K562 (cell line): ENCODE data around the gene CRY2. TPM values are rescaled to one million over a fixed set of nuclear protein-coding genes. Genes with fewer than 3 reads are reported as not detected.

Source experiments
- ATAC-seq: fragments of 200-7000 bp; cut with Tn5 transposase; 3 replicates; pipeline ENCODE4 v1.9.1; 2020; ENCODE audit warnings: moderate library complexity
- BruUV-seq: library from RNA; stranded (reverse); fragments of 400-500 nt; replicated peaks from 2 replicates; lab custom pipeline; 2021; lab: Mats Ljungman, UMichigan
- CTCF ChIA-PET: fragments of 300-600 bp; formaldehyde crosslinking; extraction: SDS; loops from one replicate; lab custom pipeline; 2021; ENCODE audit warnings: low intra/inter-chr PET ratio; lab: Yijun Ruan, JAX
- POLR2A ChIA-PET: fragments of 300-600, 350-650 bp; sonication (Branson Sonifier 250); formaldehyde crosslinking; extraction: SDS; loops from one replicate; lab custom pipeline; 2021; ENCODE audit warnings: antibody characterized with exemption, inconsistent platforms; lab: Yijun Ruan, JAX
- DNase-seq, 4 experiments: peaks; one replicate each; pipeline versions ENCODE4 v3.0.0 to v3.0.0-alpha.2; 2011 to 2018; ENCODE audit warnings: low spot score in 3 of 4, mixed read lengths in 3 of 4; ENCODE audit errors: extremely low read depth in 1 of 4
- FAIRE-seq: peaks from 2 replicates; lab custom pipeline; 2011; peaks lifted over from hg19 to GRCh38; lab: Jason Lieb, UNC
- H2AFZ ChIP-seq: 2 replicates; pipeline ENCODE4 v1.6.0; 2011; ENCODE audit warnings: low read depth, low read length, control low read depth, inconsistent platforms
- H3K27ac ChIP-seq: fragments of 200-600 bp; 3 replicates; pipeline ENCODE4 v1.8.0; 2011; ENCODE audit warnings: low read depth, mild to moderate bottlenecking, control low read depth, inconsistent platforms, low read length, moderate library complexity, mixed read lengths; ENCODE audit errors: extremely low read depth
- H3K27me3 ChIP-seq, 2 experiments: fragments of 300-600 bp in 1 of 2; 2 replicates in 1 of 2; 3 replicates in 1 of 2; pipeline versions ENCODE4 v1.6.0 to v1.8.0; 2011; ENCODE audit warnings: inconsistent platforms in 2 of 2, low read length in 2 of 2, mild to moderate bottlenecking in 1 of 2, mixed read lengths in 1 of 2, moderate library complexity in 1 of 2; ENCODE audit not compliant: control insufficient read depth in 2 of 2, insufficient read depth in 2 of 2
- H3K36me3 ChIP-seq: fragments of 300-600 bp; 3 replicates; pipeline ENCODE4 v1.8.0; 2011; ENCODE audit warnings: mild to moderate bottlenecking, low read length, inconsistent platforms; ENCODE audit not compliant: control insufficient read depth, insufficient read depth
- H3K4me1 ChIP-seq, 2 experiments: fragments of 200-600 bp in 1 of 2; replicated peaks in 1 of 2; 2 replicates in 1 of 2; 3 replicates in 1 of 2; pipeline versions ENCODE4 v1.5.1 to v1.8.0; 2011; ENCODE audit warnings: inconsistent platforms in 2 of 2, low read length in 2 of 2, mild to moderate bottlenecking in 1 of 2, mixed read lengths in 1 of 2, moderate library complexity in 1 of 2; ENCODE audit not compliant: control insufficient read depth in 2 of 2, insufficient read depth in 2 of 2
- H3K4me2 ChIP-seq: 2 replicates; pipeline ENCODE4 v1.6.1; 2011; ENCODE audit warnings: low read length, control low read depth, inconsistent platforms, mixed read lengths; ENCODE audit not compliant: insufficient read depth
- H3K4me3 ChIP-seq: fragments of 200-600 bp; sonication (generic), shearing (Covaris generic); 2 replicates; pipeline ENCODE4 v1.5.1; 2016; ENCODE audit warnings: control low read depth, inconsistent platforms
- H3K79me2 ChIP-seq: fragments of 200-600 bp; 3 replicates; pipeline ENCODE4 v1.8.0; 2011; ENCODE audit warnings: low read length, inconsistent platforms; ENCODE audit not compliant: control insufficient read depth, insufficient read depth
- H3K9ac ChIP-seq, 2 experiments: 2 replicates each; pipeline versions ENCODE4 v1.6.0 to v1.6.1; 2011; ENCODE audit warnings: low read depth in 2 of 2, low read length in 2 of 2, control low read depth in 1 of 2, inconsistent platforms in 1 of 2, mild to moderate bottlenecking in 1 of 2, mixed read lengths in 1 of 2; ENCODE audit not compliant: insufficient read depth in 1 of 2
- H3K9me1 ChIP-seq: one replicate; pipeline ENCODE4 v1.6.0; 2011; ENCODE audit warnings: inconsistent platforms, mild to moderate bottlenecking, low read length, moderate library complexity; ENCODE audit not compliant: control insufficient read depth, insufficient read depth
- H3K9me3 ChIP-seq: replicated peaks from 2 replicates; pipeline ENCODE4 v1.5.1; 2011; ENCODE audit warnings: low read depth, low read length, inconsistent platforms; ENCODE audit not compliant: control insufficient read depth, insufficient read depth
- H4K20me1 ChIP-seq: replicated peaks from 2 replicates; pipeline ENCODE4 v1.6.1; 2011; ENCODE audit warnings: low read length, inconsistent platforms, mixed read lengths; ENCODE audit not compliant: control insufficient read depth, insufficient read depth
- BMI1 ChIP-seq: fragments of 150-350 bp; IDR thresholded peaks from 2 replicates; pipeline ENCODE4 v1.6.1; 2014; ENCODE audit warnings: low read length
- CCAR2 ChIP-seq: fragments of 200-400 bp; formaldehyde crosslinking; IDR thresholded peaks from 2 replicates; pipeline ENCODE4 v1.6.1; 2017; ENCODE audit warnings: mild to moderate bottlenecking, low read depth, low read length
- NCOA4 ChIP-seq: fragments of 450-650 bp; IDR thresholded peaks from 2 replicates; pipeline ENCODE4 v1.6.1; 2018; ENCODE audit warnings: mild to moderate bottlenecking; ENCODE audit not compliant: partially characterized antibody
- RBM39 ChIP-seq: fragments of 200-400 bp; formaldehyde crosslinking; optimal IDR thresholded peaks from 2 replicates; pipeline ENCODE3; 2018; ENCODE audit warnings: low read depth, low read length
- RCOR1 ChIP-seq, 2 experiments: IDR thresholded peaks; 2 replicates each; pipeline ENCODE4 v1.6.1; 2012; ENCODE audit warnings: low read depth in 2 of 2, low read length in 2 of 2, borderline replicate concordance in 1 of 2, improper control_type of control experiment in 1 of 2
- TRIM28 ChIP-seq: fragments of 450-650 bp; IDR thresholded peaks from 2 replicates; pipeline ENCODE4 v1.6.1; 2017
- ZNF79 ChIP-seq: fragments of 250-450 bp; sonication (Bioruptor Pico); IDR thresholded peaks from 2 replicates; pipeline ENCODE4 v1.4.0; 2020; ENCODE audit warnings: low read depth, mild to moderate bottlenecking, moderate library complexity
- ZSCAN32 ChIP-seq: fragments of 450-650 bp; formaldehyde crosslinking; IDR thresholded peaks from 2 replicates; pipeline ENCODE4 v1.4.0; 2020; ENCODE audit warnings: mild to moderate bottlenecking, moderate library complexity
- WGBS: fragments of 100-300 bp; shearing (Covaris generic); methylation state at CpG from one replicate; pipeline ENCODE4 v1.1.6; 2016; ENCODE audit warnings: low coverage, mixed read lengths; ENCODE audit not compliant: insufficient coverage; ENCODE audit errors: missing lambda C conversion rate; 5-methylcytosine and 5-hydroxymethylcytosine counted together
- in situ Hi-C: fragments of 300-500 bp; cut with MboI; formaldehyde crosslinking; loops from 4 replicates; pipeline ENCODE4 v1.15.0; 2018; ENCODE audit warnings: inconsistent platforms, mixed read lengths
- intact Hi-C: fragments of 100-400 bp; cut with micrococcal nuclease; formaldehyde crosslinking; loops from 2 replicates; pipeline ENCODE4 v1.14.2; 2022
- polyA plus RNA-seq, 8 experiments: library from polyadenylated mRNA; depleted of rRNA in 4 of 8; stranded (reverse) in 5 of 8; unstranded in 3 of 8; fragments of >200 nt; fragmentation: Nextera tagmentation in 2 of 8; fragmentation: Illumina TruSeq in 1 of 8; extraction: Ambion mirVana in 2 of 8; extraction: Trizol in 1 of 8; gene quantifications; 2 replicates each; pipeline versions ENCODE4 v1.2.1 to v1.2.3, GENCODE V29; 2011 to 2014; ENCODE audit warnings: inconsistent platforms in 1 of 8, missing spikeins in 1 of 8
- total RNA-seq, 7 experiments: library from RNA; depleted of rRNA in 6 of 7; stranded (reverse); fragments of >200 nt in 6 of 7; fragmentation: Illumina TruSeq in 2 of 7; extraction: Trizol in 2 of 7; gene quantifications; 2 replicates each; pipeline versions ENCODE4 v1.2.1 to v1.2.3, GENCODE V29; 2011 to 2021; ENCODE audit warnings: low replicate concordance in 1 of 7
- TF ChIP-seq, protein P1 (sequence below): sonication (generic); formaldehyde crosslinking; IDR thresholded peaks from 2 replicates; pipeline ENCODE4 v1.8.1; 2023; ENCODE audit warnings: missing genetic modification reagents, mild to moderate bottlenecking, borderline replicate concordance
- TF ChIP-seq, protein P2 (sequence below), 2 experiments: fragments of 450-650 bp; IDR thresholded peaks; 2 replicates each; pipeline ENCODE4 v1.6.1; 2016; ENCODE audit warnings: mild to moderate bottlenecking in 2 of 2, borderline replicate concordance in 1 of 2, low read depth in 1 of 2, moderate library complexity in 1 of 2

Gene CRY2
- total and polyA plus RNA-seq, 9 of the 15 experiments (the other 6 are each of a cell fraction or from before 2014, with no cell fraction given): 2.3 to 23.9 (median 14.8) TPM

DNA sequence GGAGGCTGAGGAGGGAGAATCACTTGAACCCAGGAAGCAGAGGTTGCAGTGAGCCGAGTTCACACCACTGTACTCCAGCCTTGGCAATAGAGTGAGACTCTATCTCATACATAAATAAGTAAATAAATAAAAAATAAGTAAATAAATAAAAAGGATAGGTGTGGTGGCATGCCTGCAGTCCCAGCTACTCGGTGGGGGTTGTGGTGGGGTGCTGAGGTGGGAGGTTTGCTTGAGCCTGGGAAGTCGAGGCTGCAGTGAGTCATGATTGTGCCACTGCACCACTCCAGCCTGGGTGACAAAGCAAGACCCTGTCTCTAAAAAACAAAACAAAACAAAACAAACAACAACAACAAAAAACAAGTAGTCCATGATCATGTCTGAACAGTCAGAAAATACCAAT, 78.3 kb downstream of the CRY2 start:
- no peak for DNase-seq
- FAIRE-seq: no peak
- WGBS: 31% methylated on average over 3 of the region's 3 CpGs
- H3K27ac ChIP-seq: no peak overlapping the region
- no peaks in the 10 kb centered on the region for H3K9me1 ChIP-seq
- intact Hi-C loops (no loop called here), in situ Hi-C loops (no loop called here)
- H3K4me1 ChIP-seq: peaks cover 10 to 71% of the 10 kb centered on the region in 2 experiments
- H2AFZ ChIP-seq: no peak overlapping the region
- ChIA-PET POLR2A (interaction anchor here (0.7 to 1.7 kb wide), 3 partner anchors 20 to 356 kb away, joined by 3 to 5 read pairs (median 3); no protein-coding TSS in a partner anchor), CTCF (no interaction called here)
- no peaks in the 10 kb centered on the region for H3K9me3 ChIP-seq
- H3K27me3 ChIP-seq: no peaks in the 10 kb centered on the region
- no peak for ATAC-seq
- H3K4me2 ChIP-seq: no peak overlapping the region
- peaks cover 4% of the 10 kb centered on the region; the same call in 2 of the 3 replicates for H3K79me2 ChIP-seq
- no peaks in the 10 kb centered on the region; the same call in none of the 2 replicates for H4K20me1 ChIP-seq
- H3K4me3 ChIP-seq: no peak overlapping the region
- BruUV-seq: no TSS peak
- peaks cover 9% of the 10 kb centered on the region; the same call in 1 of the 3 replicates for H3K36me3 ChIP-seq
- no peak overlapping the region for H3K9ac ChIP-seq
- no peak for TF ChIP-seq CCAR2
- TF ChIP-seq RCOR1 (IDR thresholded peaks at IDR 0.05; ENCODE audit: borderline replicate concordance in 1 of 2, low read depth in 2 of 2, low read length in 2 of 2): no peak
- TF ChIP-seq, protein P1, sequence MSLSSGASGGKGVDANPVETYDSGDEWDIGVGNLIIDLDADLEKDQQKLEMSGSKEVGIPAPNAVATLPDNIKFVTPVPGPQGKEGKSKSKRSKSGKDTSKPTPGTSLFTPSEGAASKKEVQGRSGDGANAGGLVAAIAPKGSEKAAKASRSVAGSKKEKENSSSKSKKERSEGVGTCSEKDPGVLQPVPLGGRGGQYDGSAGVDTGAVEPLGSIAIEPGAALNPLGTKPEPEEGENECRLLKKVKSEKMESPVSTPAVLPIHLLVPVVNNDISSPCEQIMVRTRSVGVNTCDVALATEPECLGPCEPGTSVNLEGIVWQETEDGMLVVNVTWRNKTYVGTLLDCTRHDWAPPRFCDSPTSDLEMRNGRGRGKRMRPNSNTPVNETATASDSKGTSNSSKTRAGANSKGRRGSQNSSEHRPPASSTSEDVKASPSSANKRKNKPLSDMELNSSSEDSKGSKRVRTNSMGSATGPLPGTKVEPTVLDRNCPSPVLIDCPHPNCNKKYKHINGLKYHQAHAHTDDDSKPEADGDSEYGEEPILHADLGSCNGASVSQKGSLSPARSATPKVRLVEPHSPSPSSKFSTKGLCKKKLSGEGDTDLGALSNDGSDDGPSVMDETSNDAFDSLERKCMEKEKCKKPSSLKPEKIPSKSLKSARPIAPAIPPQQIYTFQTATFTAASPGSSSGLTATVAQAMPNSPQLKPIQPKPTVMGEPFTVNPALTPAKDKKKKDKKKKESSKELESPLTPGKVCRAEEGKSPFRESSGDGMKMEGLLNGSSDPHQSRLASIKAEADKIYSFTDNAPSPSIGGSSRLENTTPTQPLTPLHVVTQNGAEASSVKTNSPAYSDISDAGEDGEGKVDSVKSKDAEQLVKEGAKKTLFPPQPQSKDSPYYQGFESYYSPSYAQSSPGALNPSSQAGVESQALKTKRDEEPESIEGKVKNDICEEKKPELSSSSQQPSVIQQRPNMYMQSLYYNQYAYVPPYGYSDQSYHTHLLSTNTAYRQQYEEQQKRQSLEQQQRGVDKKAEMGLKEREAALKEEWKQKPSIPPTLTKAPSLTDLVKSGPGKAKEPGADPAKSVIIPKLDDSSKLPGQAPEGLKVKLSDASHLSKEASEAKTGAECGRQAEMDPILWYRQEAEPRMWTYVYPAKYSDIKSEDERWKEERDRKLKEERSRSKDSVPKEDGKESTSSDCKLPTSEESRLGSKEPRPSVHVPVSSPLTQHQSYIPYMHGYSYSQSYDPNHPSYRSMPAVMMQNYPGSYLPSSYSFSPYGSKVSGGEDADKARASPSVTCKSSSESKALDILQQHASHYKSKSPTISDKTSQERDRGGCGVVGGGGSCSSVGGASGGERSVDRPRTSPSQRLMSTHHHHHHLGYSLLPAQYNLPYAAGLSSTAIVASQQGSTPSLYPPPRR (CRISPR knock-in tag): no peak
- TF ChIP-seq BMI1: no peak
- no peak for TF ChIP-seq RBM39
- TF ChIP-seq, protein P2, sequence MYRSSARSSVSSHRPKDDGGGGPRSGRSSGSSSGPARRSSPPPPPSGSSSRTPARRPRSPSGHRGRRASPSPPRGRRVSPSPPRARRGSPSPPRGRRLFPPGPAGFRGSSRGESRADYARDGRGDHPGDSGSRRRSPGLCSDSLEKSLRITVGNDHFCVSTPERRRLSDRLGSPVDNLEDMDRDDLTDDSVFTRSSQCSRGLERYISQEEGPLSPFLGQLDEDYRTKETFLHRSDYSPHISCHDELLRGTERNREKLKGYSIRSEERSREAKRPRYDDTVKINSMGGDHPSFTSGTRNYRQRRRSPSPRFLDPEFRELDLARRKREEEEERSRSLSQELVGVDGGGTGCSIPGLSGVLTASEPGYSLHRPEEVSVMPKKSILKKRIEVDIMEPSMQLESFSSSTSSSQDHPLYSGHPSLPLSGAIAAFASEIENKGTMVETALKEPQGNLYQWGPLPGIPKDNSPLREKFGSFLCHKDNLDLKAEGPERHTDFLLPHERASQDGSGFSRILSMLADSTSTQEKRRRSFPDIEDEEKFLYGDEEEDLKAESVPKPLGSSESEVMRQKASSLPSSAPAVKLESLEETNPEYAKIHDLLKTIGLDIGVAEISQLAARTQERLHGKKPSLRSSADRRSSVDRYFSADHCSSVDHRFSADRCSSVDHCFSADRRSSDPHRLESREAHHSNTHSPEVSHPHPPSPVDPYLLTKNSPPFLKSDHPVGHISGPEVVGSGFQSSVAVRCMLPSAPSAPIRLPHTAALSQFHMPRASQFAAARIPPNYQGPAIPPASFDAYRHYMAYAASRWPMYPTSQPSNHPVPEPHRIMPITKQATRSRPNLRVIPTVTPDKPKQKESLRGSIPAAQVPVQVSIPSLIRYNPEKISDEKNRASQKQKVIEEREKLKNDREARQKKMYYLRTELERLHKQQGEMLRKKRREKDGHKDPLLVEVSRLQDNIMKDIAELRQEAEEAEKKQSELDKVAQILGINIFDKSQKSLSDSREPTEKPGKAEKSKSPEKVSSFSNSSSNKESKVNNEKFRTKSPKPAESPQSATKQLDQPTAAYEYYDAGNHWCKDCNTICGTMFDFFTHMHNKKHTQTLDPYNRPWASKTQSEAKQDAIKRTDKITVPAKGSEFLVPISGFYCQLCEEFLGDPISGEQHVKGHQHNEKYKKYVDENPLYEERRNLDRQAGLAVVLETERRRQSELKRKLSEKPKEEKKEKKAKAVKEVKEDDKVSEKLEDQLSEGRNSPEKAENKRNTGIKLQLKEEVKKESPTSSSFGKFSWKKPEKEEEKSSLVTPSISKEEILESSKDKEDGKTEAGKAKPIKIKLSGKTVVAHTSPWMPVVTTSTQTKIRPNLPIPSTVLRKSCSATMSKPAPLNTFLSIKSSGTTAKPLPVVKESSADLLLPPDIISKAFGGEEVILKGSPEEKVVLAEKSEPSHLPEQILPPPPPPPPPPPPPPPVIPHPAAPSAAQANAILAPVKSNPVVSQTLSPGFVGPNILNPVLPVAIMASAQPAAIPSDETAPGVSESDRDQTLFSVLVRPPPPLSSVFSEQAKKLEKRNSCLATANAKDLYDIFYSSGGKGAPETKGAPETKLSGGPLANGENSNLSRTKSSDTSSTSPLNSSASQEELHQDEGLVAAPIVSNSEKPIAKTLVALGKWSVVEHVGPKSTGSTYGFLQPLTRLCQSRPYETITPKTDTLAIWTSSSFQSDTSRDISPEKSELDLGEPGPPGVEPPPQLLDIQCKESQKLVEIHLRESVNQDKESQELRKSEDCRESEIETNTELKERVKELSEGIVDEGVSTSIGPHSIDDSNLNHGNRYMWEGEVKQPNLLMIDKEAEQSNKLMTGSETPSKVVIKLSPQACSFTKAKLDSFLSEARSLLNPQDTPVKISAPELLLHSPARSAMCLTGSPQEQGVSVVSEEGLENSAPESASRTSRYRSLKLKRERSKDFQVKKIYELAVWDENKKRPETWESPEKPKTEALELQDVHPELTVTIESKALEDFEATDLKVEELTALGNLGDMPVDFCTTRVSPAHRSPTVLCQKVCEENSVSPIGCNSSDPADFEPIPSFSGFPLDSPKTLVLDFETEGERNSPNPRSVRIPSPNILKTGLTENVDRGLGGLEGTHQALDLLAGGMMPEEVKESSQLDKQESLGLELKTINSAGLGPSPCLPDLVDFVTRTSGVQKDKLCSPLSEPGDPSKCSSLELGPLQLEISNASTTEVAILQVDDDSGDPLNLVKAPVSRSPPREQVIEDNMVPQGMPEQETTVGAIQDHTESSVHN (IDR thresholded peaks at IDR 0.05; ENCODE audit: borderline replicate concordance in 1 of 2, low read depth in 1 of 2): no peak
- TF ChIP-seq NCOA4: no peak
- TF ChIP-seq ZNF79 (CRISPR knock-in tag): no peak
- no peak for TF ChIP-seq TRIM28
- TF ChIP-seq ZSCAN32: no peak
